GM19455 (cell line): Measurements from ENCODE around the gene NEURL1B.
A peak's percentile ranks its signal among the peaks of the same experiment; 100 is the strongest.
"Not testable (repeated sequence)": the region's sequence is repeated elsewhere in the genome, so short reads cannot be mapped to it uniquely, and the experiment has no call there.

Source experiments
- ATAC-seq: cut with Tn5 transposase; IDR thresholded peaks from one replicate; pipeline ENCODE4 v1.9.1; 2021; ENCODE audit not compliant: unreplicated experiment

NEURL1B gene, protein sequence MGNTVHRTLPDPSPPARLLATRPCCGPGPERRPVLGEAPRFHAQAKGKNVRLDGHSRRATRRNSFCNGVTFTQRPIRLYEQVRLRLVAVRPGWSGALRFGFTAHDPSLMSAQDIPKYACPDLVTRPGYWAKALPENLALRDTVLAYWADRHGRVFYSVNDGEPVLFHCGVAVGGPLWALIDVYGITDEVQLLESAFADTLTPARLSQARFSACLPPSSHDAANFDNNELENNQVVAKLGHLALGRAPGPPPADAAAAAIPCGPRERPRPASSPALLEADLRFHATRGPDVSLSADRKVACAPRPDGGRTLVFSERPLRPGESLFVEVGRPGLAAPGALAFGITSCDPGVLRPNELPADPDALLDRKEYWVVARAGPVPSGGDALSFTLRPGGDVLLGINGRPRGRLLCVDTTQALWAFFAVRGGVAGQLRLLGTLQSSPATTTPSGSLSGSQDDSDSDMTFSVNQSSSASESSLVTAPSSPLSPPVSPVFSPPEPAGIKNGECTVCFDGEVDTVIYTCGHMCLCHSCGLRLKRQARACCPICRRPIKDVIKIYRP

DNA sequence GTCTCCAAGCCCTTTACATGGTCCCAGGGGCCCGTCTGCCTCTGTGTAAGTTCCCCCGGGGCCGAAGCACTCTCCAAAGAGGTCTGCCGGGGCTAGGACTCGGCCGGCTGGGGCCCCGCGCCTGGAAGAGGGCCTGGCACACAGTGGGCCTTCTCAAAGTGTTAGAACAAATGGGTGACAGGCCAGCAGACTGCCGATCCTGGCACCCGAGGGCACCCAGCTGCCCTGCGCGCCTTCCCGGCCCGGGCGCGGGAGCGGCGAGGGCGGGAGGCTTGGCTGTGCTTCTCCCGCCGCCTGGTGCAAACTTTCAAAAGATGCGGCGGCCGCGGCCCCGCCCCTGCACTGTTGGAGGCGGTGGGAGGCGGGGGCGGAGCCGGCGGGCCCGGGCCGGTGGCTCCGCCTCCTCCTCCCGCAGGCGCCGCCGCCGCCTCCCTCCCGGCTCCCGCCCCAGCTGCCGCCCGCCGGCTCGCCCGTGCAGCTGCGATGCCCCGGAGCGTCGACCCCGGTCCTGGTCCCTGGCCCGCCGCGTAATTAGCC lies at the start of gene NEURL1B:
NEURL1B (plus strand) TSS at position 442 of the 537 bp plus-strand sequence. CDS start 144 bp downstream, outside the sequence.
- ATAC-seq: peak; percentile 78

GRCh38 chr5:172591636-172592035 lies 49.4 kb upstream of the NEURL1B start:
- no peak for ATAC-seq

- ATAC-seq: no peak
Measured at GRCh38 chr5:172592881-172593280, 48.2 kb upstream of the NEURL1B start.

DNA sequence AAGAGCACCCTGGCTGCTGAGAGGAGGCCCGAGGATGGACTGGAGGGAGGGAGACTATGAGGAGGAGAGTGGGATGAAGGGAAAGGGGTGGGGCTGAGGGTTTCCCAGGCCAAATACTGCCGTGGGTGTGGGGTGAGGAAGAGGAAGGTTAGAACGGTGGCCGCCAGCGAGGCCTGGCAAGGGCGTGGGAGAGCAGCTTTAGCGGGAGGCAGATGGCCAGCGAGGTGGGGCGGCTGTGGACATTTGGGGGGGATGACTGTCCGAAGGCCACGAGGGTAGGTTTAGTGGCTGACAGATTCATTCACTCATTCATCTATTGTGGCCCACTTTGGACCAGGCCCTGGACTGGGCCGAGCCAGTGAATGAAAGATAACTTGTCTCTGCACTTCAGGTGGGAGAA lies 47.8 kb upstream of the NEURL1B start:
- ATAC-seq: no peak

DNA sequence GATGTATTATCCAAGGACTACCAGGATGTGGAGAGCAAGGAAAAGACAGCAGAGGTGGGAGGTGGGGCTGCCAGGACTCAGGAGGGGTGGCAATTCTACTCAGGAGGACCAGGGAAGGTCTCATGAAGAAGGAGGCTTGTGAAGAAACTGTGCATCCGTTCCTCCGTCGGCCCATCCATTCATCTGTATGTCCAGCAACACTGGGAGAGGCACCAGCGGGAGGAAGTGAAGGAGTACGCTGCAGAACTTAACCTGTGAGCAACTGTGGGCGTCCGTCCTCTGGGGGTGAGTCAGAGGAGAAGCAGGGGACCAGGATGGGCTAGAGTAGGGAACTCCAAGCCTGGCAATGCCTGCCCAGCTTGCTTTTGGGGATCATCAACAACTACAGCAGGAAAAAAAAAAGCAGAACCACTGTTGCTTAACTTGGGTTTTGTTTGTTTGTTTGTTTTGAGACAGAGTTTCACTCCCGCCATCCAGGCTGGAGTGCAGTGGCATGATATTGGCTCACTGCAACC lies 47.3 kb upstream of the NEURL1B start:
- no peak for ATAC-seq

- no peak for ATAC-seq
Measured at GRCh38 chr5:172594431-172594830, 46.6 kb upstream of the NEURL1B start.

DNA sequence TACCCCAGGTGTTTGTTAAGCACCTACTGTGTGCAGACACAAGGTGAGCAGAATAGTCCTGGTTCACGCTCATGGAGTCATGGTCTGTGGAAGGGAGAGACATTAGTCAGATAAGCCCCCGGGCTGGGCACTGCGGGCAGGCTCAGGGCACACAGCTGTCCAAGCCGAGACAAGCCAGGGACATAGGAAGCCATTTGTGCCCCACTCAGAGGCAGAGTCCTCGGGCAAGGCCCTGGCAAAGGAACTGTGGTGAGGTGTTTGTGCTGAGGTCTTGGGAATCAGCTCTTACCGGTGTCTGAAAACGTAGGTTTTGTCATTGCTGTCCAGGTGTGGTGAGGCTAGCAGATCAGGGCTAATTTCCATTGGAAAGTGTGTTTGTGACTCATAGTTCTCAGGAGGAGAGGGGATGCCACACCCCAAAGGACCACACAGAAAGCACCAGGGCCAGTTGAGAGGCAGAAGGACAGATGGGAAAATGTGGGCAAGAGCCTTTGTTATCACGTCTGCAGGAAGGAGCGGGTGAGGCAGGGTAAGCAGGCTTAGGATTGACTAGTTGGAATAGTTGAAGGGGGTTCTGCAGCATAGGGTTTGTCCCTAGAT lies 46.1 kb upstream of the NEURL1B start:
- ATAC-seq: no peak

DNA sequence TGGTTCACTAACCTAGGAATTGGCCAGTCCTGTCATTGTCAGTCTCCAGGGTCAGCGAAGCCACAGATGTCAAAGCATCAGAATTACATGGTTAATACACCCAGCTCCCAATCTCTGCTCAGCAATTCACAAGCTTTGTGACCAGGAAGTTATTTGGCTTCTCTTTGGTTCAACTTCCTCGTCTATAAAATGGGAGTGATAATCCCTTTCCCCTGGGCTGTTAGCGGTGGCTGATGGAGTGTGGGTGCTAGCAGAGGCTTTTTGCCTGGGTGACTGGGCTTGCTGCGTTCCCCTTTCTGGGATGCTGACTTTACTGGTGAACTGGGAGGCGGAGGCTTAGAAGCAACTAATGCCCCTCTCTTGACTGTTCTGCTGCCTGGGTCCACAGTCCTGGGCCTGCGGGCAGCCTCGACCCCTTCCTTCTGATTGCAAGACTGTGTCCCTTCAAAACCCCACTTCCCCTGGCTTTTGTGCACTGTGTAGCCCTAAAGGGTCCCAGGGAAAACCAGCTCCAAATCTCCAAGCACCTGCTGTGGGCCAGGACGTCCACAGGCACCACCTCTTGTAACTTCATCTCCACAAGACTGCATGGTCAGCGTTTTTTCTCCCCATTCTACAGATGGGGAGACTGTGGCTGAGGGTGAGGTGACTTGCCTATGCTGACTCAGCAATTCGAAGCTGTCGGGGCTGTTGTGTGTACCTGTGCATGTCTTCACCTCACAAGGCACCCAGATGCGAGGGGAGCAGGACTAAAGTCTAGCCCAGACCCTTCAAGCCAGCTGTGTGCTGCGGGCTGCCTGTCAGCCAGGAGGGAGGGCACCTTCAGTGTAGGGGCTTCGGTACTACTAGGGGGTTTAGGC lies 45.2 kb upstream of the NEURL1B start:
- no peak for ATAC-seq

- ATAC-seq: no peak
Measured at GRCh38 chr5:172596638-172597231, 44.3 kb upstream of the NEURL1B start.

DNA sequence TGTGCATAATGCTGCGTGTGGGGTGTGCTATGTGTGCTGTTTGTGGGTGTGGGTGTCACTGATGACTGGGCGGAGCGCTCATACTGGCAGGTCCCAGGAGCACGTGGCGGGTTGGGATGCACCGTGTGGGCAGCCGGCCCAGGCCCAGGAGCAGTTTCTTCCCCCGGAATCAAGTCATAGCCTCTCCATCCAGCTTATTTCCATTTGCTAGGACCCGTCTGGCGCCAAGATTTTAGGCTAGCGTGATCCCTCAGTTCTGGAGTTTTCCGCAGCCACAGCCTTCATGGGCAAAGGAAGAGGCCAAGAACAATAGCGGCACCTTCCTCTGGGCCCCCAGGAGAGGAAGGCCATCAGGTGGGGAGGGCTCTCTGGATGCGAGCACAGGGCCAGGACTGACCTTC lies 43.3 kb upstream of the NEURL1B start:
- no peak for ATAC-seq

- no peak for ATAC-seq
Measured at GRCh38 chr5:172598251-172599203, 42.5 kb upstream of the NEURL1B start.

GRCh38 chr5:172599204-172599567 lies 41.9 kb upstream of the NEURL1B start:
- ATAC-seq: no peak

DNA sequence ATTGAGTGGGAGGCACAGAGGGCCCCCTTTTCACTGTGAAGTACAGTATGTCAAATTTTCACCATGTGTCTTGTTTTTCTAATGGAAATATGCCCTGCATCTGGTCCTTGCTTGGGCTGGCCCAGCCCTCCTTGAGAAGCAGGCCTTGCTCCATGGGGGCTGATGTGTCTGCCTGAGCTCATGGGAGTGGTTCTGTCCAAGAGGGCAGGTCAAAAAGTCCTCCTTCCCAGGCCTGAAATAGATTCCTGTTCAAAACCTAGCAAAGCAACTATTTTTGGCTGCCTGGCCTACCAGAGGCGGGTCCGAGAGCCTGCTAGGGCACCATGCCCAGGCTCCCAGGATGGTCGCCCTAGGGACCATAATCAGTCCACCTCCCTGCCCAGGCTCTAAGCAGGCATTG lies 40.5 kb upstream of the NEURL1B start:
- ATAC-seq: no peak

GRCh38 chr5:172601576-172601975 lies 39.5 kb upstream of the NEURL1B start:
- not testable (repeated sequence) for ATAC-seq

- no peak for ATAC-seq
Measured at GRCh38 chr5:172602783-172603231, 38.3 kb upstream of the NEURL1B start.

DNA sequence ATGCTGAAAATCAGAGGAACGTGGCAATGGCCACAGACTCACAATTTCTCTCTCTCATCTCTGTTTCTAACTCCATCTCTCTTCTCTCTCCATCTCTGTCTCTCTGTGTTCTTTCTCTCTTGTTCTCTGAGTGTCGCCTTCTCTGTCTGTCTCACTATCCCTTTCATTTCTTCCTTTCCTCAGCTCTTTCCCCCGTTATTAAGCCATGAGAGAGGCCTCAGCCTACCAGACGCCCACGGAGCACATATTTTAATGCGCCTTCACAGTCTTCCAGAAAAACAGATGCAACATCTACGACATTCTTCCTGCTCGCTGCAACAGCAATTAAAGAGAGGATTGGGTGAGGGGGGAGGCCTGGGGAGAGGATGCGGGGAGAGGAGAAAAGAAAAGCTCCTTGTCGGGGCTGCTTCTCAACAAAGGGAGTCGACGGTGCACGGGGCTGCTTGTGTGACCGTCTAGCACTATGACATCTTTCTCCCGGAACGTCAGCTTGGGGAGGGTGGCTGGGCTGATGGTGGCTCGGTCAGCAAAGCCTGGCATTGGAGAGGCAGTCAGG lies 37.7 kb upstream of the NEURL1B start:
- ATAC-seq: no peak

- no peak for ATAC-seq
Measured at GRCh38 chr5:172605466-172605865, 35.6 kb upstream of the NEURL1B start.

DNA sequence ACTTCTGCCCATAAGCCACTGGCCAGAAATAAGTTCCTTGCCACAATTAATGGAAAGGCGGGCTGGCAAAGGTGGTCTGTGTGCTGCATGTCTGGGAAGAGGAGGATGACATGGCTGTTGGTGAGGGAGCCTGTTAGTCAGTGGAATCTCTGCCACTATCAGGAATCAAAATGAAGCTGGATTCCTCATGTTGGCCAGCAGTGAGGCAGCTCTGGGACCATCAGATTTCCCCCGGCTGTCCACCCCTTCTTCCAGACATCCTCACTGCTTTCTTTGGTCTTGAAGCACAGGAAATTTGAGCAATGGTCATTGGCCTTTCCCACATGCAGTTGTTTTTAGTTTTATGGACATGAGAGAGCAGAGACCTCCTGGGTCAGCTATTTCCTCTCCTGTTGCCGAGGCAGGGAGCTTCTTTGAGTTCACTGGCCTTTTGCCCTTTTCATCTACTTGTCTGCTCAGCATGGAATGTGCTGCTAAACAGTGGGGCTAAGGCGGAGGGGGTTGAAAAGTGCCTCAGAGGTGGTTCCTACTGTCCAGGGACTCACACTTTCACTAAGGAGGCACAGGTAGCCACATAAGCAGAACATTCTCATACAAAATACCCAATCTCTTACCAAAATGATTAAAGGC lies 34.8 kb upstream of the NEURL1B start:
- no peak for ATAC-seq
